ENCODE data around the gene BICC1.

The BICC1 gene

GRCh38 chr10:58647376-58648112, 134.9 kb downstream of the BICC1 start:
- DNase-seq, result no peak

DNA sequence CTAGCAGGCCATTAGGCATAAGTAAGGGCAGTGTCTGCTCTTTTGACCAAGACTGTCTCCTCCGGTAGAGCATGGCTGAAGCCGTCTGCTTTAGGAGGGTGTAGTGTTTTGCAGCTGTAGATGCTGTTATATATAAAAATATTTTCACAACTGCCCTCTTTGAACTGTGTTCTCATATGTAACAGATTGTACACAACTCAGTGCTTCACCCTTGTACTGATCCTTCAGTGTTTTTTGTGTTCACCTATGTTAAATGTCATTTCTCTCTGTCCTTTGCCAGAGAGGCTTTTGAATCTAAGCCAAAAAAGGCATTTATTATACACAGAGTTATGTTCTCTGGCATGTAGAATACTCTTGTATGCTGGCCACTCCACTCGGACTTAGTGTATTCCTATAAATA, 135.5 kb downstream of the BICC1 start:
- no peak for DNase-seq

DNA sequence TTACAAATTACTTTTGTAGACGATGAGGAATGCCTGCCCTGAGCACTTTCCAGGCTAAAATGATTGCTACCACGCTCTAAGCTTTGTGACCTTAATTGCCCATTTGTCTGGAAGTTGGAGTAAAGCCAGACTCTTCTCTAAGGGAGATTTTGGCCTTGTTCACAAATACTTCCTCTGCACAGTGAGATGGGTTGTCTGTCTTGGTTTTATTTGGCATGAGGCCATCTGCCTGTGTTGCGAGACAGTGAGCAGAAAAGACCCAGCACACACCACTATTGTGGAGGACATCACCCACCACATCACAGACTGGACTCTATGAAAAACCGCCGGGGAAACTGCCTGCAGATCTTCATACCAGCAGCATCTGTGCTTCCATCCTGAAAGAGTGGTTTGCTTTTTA, 138.4 kb downstream of the BICC1 start:
- DNase-seq, result no peak

- DNase-seq, result no peak
These were observed 139.1 kb downstream of the BICC1 start for GRCh38 chr10:58651742-58652141.

DNA sequence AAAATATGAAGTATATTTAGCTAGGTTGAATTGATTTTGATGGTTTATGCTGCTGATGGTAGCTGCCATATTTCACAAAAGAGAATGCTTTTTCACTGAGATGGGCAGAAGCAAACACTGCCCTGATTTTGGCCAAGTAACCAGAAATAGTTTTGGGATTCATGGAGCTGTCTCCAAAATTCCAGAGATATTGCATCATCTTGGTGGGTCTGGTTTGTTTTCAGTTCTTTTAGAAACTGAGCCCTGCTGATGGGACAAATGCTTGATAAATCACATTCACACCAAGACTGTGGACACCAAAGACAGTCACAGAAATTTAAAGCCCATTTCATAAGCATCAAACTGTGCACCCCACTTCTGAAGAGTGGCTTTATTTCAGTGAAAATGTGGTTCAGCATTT, 140.5 kb downstream of the BICC1 start:
- no peak for DNase-seq

- no peak for DNase-seq
These were observed 148.0 kb downstream of the BICC1 start for GRCh38 chr10:58660575-58661255.

- DNase-seq, result no peak
These were observed 148.7 kb downstream of the BICC1 start for GRCh38 chr10:58661336-58661735.

DNA sequence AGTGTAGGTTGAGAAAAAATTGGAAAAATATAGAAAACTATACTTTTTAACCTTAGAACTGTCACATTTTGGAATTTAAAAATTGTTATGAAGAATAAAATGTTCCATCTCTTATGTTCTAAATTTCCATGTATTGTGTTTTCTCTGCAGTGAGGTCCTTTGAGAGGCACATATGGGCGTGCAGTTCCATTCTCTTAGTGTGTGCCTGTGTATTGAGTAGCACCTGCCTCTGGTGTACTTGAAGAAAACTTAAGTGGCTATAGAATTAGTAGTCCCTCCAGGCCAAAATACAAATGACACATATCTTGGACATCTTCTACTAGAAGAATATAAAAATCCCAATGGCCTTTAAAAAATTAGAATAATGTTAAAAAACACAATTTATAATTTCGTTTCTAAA, 149.2 kb downstream of the BICC1 start:
- DNase-seq, result no peak

DNA sequence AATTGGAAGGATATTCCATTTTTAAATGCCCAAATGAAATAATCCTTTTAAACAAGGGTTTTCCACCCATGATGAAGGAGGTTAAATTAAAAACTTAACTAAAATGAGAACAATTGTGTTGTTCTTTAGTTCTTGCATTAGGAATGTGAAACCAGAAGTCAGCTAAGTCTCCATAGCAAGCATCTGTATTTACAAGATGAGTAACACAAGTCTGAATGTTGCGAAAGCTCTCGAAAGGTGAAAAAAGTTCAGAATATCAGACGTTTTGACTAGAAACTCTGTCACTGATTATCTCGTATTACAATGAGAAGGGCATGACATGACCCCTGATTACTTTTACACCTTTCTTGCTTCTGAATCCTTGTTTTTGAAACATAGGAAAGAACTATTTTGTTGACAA, 149.6 kb downstream of the BICC1 start:
- no peak for DNase-seq

- no peak for DNase-seq
These were observed 152.7 kb downstream of the BICC1 start for GRCh38 chr10:58665361-58665760.

GRCh38 chr10:58666024-58666423, 153.4 kb downstream of the BICC1 start:
- no peak for DNase-seq

DNA sequence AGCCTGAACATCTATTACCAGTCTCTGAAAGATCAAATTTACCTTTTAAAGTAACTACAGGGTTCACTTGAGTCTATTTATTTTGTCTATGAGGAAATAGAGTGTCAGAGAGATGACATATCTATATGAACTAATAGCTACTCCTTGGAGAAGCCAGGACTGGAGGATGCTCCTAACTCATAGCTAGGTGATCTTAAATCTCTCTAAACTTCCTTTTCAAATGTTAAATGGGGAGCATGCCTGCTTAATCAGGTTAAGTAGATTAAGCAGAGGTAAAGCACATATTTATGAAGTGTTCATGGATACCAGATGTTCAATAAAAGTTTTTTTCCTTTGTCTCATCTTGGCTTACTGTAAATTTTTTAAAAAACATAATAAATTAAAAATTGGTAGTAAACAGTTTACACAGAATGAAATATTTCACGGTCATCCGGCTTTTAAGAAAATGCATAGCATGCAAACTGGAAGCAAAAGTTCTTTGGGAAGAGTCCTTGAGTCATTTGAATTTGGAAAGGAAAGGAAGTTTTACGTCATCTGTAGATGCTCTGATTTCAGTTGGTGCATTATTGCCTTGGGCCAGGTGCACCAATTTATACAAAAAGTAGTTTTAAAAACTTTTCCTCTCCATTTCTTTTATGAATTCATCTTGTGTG, 155.1 kb downstream of the BICC1 start:
- no peak for DNase-seq

- DNase-seq, result no peak
These were observed 160.2 kb downstream of the BICC1 start for GRCh38 chr10:58672845-58673244.

GRCh38 chr10:58674251-58674650, 161.6 kb downstream of the BICC1 start:
- DNase-seq, result no peak

DNA sequence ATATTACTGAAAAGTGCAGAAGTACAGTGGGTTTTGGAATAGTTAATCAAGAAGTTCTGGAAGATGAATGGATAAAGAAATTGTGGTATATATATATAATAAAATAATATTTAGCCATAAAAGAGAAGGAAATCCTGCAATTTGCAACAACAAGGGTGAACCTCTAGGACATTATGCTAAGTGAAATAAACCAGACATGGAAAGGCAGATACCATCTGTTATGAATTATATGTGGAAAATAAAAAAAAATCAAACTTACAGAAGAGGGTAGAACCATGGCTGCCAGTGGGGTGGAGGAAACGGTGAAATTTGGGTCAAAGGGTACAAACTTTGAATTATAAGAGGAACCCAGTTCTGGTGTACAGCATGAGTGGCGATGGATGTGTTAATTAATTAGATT, 162.6 kb downstream of the BICC1 start:
- no peak for DNase-seq

DNA sequence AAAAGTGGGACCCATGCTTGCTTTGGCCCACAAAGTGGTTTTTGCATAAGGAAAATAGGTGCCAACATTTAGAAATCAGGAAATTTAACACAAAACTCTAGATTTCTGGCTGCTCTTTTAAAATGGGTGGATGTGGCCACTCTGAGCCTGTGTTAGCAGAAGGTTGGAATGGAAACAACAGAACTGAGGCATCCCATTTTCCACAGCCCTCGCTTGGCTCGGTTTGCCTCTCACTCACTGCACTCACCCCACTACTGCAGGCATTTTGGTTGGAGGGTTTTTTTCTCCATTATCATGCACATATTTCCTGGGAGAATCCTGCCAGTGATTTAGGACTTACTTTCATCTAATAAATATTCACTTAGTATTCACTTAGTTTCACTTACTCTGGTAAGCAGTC, 178.9 kb downstream of the BICC1 start:
- DNase-seq, result no peak

DNA sequence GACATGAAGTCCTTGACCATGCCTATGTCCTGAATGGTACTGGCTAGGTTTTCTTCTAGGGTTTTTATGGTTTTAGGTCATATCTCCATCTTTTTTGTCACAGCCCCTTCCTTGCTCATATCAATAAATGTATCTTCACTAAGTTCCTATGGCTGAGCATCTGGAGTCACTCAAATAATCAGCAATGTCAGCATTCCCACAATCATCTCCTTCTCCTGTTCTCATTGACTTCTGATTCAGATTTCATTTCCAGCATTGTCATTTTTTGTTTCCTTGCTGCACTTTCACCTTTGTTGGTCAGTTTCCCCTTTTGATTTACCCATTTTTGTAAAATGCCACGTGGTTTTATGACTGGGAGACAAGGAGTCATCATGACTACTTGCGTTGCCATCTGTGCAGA, 181.2 kb downstream of the BICC1 start:
- DNase-seq, result no peak

DNA sequence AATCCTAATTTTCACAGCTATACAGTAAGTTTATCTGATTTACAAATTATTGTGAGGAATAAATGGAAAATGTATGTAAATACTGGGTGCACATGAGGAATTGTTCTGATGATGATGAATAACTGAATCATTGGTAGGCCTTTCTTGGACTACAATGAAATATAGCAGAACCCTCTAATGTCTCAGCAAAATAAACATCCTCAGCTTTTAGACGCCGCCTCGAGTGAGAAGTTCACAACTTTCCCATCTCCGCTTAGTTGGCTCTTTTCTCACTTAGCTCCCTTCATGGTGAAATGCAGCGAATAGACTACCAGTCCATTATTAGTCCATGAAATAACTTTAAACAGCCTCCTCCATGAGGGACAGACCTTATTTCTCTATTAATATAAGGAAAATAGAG, 182.3 kb downstream of the BICC1 start:
- DNase-seq, result no peak

GRCh38 chr10:58696736-58697135, 184.1 kb downstream of the BICC1 start:
- DNase-seq, result no peak

- DNase-seq, result no peak
These were observed 185.0 kb downstream of the BICC1 start for GRCh38 chr10:58697691-58698090.

DNA sequence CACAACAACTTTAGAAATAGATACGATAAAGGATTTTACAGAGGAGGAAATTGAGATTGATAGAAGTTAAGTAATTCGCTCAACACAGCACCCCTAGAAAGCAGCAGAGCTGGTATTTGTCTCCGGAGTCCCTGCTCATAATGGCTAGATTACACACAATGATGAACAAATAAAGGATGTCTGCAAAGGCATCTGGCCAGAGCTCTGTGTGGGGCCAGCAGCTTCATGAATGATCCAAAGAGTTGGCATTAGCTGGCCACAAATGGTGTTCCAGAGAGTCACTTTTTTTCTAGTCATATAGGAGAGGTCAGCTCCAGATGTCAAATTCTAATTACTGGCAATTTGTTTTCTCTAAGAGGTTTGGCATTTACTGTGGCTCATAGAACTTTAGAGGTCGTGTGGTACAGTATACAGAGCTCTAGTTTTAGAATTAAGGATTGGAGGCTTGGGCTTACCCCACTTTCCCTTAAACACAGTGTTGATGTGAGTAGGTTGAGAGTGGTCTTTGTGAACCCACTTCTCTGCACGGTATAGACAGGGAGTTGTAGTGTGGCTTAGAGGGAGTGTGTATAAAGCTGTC, 186.2 kb downstream of the BICC1 start:
- no peak for DNase-seq

DNA sequence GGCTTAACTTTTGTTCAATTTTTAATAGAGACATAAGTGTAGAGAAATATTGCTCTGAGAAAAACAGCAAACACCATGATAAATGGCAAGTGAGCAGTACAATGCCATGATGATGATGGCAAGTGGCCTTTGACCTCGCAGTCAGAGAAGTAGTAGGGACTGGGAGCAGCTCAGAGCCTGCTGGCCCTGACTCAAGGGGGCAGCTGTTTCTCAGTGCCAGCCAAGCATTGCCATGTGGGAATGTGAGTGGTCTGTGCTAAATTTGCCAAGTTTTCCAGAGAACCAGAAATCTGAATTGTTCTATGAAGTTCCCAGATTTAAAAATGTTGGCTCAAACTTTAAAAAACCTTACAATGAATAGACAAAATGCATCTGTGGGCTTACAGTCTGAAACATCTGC, 187.9 kb downstream of the BICC1 start:
- DNase-seq, result no peak

DNA sequence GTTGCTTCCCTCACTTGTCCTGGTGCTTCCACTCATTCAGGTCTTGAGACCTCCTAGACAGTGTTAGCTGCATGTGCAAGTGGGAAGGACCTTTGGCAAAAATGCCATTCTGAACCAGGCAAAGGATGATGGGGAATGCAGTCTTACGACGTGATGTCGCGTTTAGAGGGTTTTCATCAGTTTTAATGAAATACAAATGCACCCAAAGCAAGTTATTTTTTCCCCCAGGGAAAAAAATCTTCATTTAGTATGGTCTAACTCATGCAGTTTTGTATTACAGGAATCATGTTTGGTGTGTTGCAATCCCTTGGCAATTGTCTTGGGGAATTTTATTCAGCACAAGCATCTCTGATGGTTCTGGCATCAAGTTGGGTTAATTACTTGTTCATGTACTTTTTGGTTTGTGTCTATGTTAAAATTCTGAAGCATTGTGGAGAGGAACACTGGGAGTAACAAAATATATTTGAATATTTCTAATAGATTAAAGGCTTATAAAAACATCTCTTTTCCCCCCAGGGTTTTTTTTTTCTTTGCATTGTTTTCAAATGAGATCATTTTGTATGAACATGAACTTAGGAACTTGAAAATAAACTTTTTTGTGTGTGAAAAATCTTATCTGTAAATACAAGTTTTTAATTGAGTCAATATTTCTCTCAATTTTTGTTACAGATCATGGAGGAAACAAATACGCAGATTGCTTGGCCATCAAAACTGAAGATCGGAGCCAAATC, 188.9 kb downstream of the BICC1 start:
- DNase-seq, result no peak

Measured in right kidney (tissue), 1 donor.